GM12875 (cell line): Measurements from ENCODE around the gene UFD1.

ENCODE experiments used
- H3K4me3 ChIP-seq: one replicate; pipeline ENCODE4 v1.5.1; 2011; ENCODE audit warnings: low read depth, low read length, control low read depth
- TF ChIP-seq, protein P1 (sequence below): IDR thresholded peaks from 2 replicates; pipeline ENCODE4 v1.5.1; 2011; ENCODE audit warnings: low read depth, mild to moderate bottlenecking, control low read depth, inconsistent platforms, low read length, moderate library complexity, borderline replicate concordance; ENCODE audit not compliant: insufficient read depth

The UFD1 gene

DNA sequence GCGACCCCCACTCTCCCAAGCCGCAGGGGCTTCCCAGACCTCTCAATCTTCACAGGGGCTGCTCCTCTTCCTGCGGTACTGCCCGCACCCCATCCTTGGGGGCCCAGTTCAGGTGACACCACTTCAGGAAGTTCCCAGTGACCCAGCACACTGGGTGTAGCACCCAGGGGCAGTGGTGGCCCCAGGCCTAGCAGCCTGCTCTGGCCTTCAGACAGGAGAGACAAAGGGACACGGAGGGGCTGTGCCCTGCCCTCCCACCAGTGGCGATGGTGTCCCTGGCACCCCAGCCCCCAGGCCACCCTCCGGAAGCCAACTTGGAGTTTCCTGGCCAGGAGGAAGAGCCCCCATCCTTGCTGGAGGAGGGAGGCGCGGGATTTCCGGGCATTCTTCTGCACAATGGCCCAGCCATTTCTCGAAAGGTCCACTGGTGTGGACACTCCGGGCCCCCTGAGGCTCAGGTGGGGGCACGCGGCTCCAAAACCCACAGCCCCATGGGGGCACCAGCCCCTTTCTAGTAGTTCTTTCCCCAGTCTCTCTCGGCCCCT is 46.2 kb upstream of the UFD1 start:
- TF ChIP-seq, protein P1, sequence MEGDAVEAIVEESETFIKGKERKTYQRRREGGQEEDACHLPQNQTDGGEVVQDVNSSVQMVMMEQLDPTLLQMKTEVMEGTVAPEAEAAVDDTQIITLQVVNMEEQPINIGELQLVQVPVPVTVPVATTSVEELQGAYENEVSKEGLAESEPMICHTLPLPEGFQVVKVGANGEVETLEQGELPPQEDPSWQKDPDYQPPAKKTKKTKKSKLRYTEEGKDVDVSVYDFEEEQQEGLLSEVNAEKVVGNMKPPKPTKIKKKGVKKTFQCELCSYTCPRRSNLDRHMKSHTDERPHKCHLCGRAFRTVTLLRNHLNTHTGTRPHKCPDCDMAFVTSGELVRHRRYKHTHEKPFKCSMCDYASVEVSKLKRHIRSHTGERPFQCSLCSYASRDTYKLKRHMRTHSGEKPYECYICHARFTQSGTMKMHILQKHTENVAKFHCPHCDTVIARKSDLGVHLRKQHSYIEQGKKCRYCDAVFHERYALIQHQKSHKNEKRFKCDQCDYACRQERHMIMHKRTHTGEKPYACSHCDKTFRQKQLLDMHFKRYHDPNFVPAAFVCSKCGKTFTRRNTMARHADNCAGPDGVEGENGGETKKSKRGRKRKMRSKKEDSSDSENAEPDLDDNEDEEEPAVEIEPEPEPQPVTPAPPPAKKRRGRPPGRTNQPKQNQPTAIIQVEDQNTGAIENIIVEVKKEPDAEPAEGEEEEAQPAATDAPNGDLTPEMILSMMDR = no peak
- H3K4me3 ChIP-seq = no peak overlapping the region

DNA sequence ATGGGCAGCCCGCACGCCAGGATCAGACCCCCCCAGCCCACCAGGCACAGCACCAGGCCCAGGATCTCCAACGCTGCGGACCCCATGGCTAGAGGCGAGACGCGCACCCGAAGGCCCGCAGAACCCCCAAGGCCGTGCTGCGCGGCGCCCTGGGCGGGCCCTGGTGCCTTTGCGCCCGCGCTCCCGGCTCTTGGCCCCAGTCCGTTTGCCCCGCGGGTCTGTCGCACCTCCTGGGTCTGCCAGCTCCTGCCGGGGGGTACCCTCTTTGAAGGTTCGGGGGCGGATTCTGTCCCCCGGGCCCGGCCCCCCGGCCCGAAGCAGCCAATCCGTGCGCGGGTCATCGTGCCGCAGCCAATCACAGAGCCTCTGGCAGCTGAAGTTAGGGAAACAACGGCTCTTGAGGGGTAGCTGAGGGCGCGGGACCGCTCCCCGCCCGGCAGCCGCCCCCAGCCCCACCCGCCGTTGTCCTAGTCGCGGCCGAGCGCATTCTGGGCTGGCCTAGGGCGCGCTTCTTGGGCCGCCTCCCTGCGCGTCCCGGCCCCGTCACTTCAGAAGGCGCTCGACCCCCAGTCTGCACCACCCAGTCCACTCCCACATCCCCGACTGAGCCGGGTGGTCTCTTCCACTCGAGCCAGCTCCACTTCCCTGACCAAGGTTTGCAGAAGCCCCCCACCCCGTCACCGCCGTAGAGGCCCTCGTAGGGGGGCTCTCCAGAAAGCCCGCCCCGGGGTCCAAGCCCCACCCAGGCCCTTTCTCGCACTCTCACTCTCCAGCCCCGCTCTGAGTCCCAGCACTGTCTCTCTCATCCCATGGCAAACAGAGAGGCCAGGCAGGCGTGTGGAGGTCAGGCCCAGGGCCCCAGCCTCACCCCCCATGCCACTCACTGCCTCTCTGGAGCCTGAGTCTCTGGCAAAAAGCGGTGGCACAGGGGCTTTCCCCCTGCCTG is 45.5 kb upstream of the UFD1 start, which contains the start of gene CLDN5:
Gene CLDN5, minus strand, starts transcription at position 241 of the 946 bp plus-strand sequence. Its CDS starts 155 bp downstream, at position 86.
- H3K4me3 ChIP-seq = no peak within 1 kb of the TSS
- TF ChIP-seq, protein P1 = no peak

DNA sequence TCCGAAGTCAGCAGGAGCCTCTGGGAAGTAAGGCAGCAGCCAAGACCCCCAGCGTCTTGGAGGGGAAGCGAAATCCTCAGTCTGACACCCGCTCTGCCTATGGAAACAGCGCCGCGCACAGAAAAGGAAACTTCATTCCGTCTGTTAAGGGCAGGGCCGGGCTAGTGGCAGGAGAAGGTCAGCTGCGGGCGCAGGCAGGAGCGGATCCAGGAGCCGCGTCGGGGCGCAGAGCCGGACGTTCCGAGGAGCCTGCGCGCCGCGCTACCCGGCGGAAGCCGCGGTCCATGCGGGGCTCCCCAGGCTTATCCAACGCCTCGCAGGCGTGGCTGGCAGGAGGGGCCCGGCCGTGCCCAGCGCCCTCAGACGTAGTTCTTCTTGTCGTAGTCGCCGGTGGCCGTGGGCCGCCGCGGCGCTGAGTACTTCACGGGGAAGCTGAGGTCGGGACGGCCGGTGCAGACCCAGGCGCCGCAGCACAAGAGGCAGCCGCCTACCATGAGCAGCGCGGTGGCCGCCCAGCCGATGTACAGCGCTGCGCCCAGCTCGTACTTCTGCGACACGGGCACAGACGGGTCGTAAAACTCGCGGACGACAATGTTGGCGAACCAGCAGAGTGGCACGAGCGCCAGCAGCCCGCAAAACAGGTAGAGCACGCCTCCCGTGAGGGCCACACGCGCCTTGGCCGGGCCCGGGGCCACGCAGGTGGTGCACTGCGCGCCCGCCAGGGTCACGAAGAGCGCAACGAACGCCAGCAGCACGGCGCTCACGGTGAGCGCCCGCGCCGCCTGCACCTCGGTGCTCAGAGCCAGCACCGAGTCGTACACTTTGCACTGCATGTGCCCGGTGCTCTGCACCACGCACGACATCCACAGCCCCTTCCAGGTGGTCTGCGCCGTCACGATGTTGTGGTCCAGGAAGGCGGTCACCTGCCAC is 44.5 kb upstream of the UFD1 start:
- no peak overlapping the region for H3K4me3 ChIP-seq
- TF ChIP-seq, protein P1 = 0 out of 2 replicates have a peak, but pooled peaks have one; percentile 5

DNA sequence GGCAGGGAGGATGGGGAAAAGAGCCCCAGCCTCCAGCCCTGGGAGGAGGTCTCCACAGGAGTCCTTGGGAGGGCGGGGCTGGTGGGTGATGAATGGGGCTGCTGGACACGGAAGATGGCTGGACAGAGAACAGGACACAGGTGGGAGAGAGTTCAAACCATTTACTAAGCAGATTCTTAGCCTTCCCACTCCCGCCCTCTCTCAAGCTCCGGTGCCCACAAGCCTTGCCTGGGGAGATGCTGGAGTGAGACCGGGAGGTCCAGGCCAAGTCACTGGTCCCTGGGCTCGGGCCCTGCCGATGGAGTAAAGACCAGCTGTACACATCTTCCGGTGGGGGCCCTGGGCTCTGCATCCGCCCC is 43.9 kb upstream of the UFD1 start:
- TF ChIP-seq, protein P1 = no peak

DNA sequence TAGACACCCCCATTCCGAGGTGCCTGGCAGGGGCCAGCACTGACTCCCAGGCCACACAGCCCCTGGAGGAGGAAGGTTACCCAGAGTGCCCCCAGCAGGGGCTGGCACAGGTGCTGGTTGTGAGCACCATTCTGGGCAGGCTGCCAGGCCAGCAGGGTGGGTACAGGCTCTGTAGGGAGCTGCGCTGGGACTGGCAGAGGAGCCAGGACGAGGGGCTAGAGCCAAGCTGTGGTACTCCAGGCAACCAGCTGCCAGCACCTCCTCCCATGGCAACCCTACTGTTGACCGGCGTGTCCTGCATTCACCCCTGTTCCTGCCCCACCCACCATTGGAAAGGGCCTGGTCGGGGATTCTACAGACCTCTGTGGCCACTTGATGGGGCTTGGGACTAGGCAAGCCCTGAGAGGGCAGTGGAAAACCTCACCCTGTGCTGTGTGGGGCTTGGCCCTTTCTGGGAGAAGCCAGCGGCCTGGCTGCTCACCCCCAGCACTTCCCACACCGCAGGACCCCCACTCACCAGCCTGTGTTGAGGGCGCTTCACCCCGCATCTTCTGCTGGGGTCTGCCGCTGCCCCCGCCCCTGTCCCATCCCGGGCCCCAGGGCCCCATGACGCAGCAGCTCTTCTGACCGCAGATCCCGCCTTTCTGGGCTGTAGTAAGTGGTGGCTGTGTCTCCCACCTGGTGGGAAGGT is 43.3 kb upstream of the UFD1 start:
- no peak overlapping the region for H3K4me3 ChIP-seq
- TF ChIP-seq, protein P1 = no peak

More for the DNA sequence above, 43.9 kb upstream of the UFD1 start:
- no peak overlapping the region for H3K4me3 ChIP-seq

DNA sequence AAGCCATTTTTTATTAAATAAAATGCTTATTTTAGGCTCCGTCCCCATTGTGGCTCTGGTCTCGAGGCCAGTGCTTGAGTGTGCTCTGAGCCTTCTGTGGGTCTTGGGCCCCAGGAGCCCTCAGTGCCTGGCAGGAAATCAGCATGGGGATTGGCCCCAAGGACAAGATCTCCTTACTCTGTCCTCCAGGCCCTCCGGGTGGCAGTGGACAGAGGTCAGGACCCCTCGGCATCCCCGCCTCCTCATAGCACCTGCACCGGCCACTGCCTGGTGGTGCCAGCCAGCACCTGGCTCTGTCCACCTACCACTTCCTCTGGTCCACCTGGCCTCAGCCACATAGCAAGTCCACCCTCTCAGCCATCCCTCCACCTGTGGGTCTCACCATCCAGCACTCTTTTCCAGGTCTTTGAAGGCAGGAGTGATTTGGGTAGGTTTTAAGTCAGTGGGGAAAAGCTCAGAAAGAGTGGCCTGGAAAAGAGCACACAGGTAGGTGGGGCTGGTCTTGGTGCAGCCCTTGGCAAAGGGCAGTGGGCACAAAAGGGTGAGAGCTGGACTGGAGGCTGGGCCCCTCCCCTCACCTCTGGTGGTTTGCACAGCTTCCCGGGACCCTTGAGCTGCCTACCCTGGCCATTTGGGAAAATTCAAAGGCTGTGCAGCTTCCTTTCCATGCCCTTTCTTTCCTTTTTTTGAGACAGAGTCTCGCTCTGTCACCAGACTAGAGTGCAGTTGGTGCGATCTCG is 41.7 kb upstream of the UFD1 start:
- H3K4me3 ChIP-seq = no peak overlapping the region
- TF ChIP-seq, protein P1 = no peak
